ENCODE results near the gene CEP78.

- TF ChIP-seq POLR2AphosphoS5 (IDR thresholded peaks at IDR 0.05; ENCODE audit: low read depth, low read length) (no peak), POLR2A (IDR thresholded peaks at IDR 0.05; ENCODE audit: low read depth, low read length) (no peak)
These were observed 16.7 kb downstream of the CEP78 start for GRCh38 chr9:78252616-78253015.
